SK-N-SH treated with all-trans-retinoic acid at 6 μM for 48 hours (cell line): Measurements from ENCODE around the gene IL1R2.

Experiments used
- ATAC-seq: fragments of 200-7000 bp; cut with Tn5 transposase; 3 replicates; pipeline ENCODE4 v1.9.1; 2020; ENCODE audit warnings: mild to moderate bottlenecking, moderate library complexity
- ARNTL ChIP-seq: fragments of 450-650 bp; formaldehyde crosslinking; IDR thresholded peaks from 2 replicates; pipeline ENCODE4 v1.5.0; 2020; ENCODE audit warnings: low read depth, mild to moderate bottlenecking, moderate library complexity, borderline replicate concordance
- BACH2 ChIP-seq: fragments of 250-450 bp; sonication (Bioruptor Pico); IDR thresholded peaks from 2 replicates; pipeline ENCODE4 v1.9.0; 2021; ENCODE audit warnings: mild to moderate bottlenecking, borderline replicate concordance
- CSDC2 ChIP-seq: fragments of 250-450 bp; sonication (Bioruptor Pico); IDR thresholded peaks from 2 replicates; pipeline ENCODE4 v1.5.0; 2020; ENCODE audit warnings: mild to moderate bottlenecking, moderate library complexity
- ESRRG ChIP-seq: fragments of 250-450 bp; sonication (Bioruptor Pico); IDR thresholded peaks from 2 replicates; pipeline ENCODE4 v1.6.1; 2021; ENCODE audit warnings: mild to moderate bottlenecking
- GLIS3 ChIP-seq: fragments of 250-450 bp; sonication (Bioruptor Pico); IDR thresholded peaks from 2 replicates; pipeline ENCODE4 v1.5.0; 2020; ENCODE audit warnings: mild to moderate bottlenecking, moderate library complexity
- ISL1 ChIP-seq: fragments of 250-450 bp; sonication (Bioruptor Pico); IDR thresholded peaks from 2 replicates; pipeline ENCODE4 v2.1.2; 2022; ENCODE audit warnings: mild to moderate bottlenecking, moderate library complexity
- OSR1 ChIP-seq: fragments of 250-450 bp; sonication (Bioruptor Pico); IDR thresholded peaks from 2 replicates; pipeline ENCODE4 v1.8.0; 2022; ENCODE audit warnings: moderate library complexity, mild to moderate bottlenecking, inconsistent platforms
- PATZ1 ChIP-seq: fragments of 250-450 bp; sonication (Bioruptor Pico); IDR thresholded peaks from 2 replicates; pipeline ENCODE4 v1.8.0; 2020; ENCODE audit warnings: mild to moderate bottlenecking, moderate library complexity, borderline replicate concordance
- POU6F1 ChIP-seq: fragments of 250-450 bp; sonication (Bioruptor Pico); IDR thresholded peaks from 2 replicates; pipeline ENCODE4 v1.8.0; 2021; ENCODE audit warnings: low read depth, mild to moderate bottlenecking, moderate library complexity, borderline replicate concordance
- PPARA ChIP-seq: fragments of 250-450 bp; sonication (Bioruptor Pico); IDR thresholded peaks from 2 replicates; pipeline ENCODE4 v1.5.0; 2020; ENCODE audit warnings: mild to moderate bottlenecking, borderline replicate concordance
- RARB ChIP-seq: fragments of 250-450 bp; sonication (Bioruptor Pico); IDR thresholded peaks from 2 replicates; pipeline ENCODE4 v1.8.0; 2021; ENCODE audit warnings: mild to moderate bottlenecking, moderate library complexity
- SNAI2 ChIP-seq: fragments of 250-450 bp; sonication (Bioruptor Pico); IDR thresholded peaks from 2 replicates; pipeline ENCODE4 v1.5.0; 2020; ENCODE audit warnings: mild to moderate bottlenecking, moderate library complexity
- TCF4 ChIP-seq: fragments of 250-450 bp; sonication (Bioruptor Pico); IDR thresholded peaks from 2 replicates; pipeline ENCODE4 v1.8.0; 2021; ENCODE audit warnings: mild to moderate bottlenecking, moderate library complexity, borderline replicate concordance
- TOX ChIP-seq: fragments of 250-450 bp; sonication (Bioruptor Pico); IDR thresholded peaks from 2 replicates; pipeline ENCODE4 v1.8.0; 2021; ENCODE audit warnings: mild to moderate bottlenecking, moderate library complexity, borderline replicate concordance
- TSHZ2 ChIP-seq: fragments of 250-450 bp; sonication (Bioruptor Pico); IDR thresholded peaks from 2 replicates; pipeline ENCODE4 v1.5.0; 2020; ENCODE audit warnings: mild to moderate bottlenecking, moderate library complexity
- ZC3H10 ChIP-seq: fragments of 250-450 bp; sonication (Bioruptor Pico); IDR thresholded peaks from 2 replicates; pipeline ENCODE4 v1.5.1; 2021; ENCODE audit warnings: mild to moderate bottlenecking, moderate library complexity
- ZFP3 ChIP-seq: fragments of 250-450 bp; sonication (Bioruptor Pico); IDR thresholded peaks from 2 replicates; pipeline ENCODE4 v1.5.0; 2020; ENCODE audit warnings: mild to moderate bottlenecking, moderate library complexity
- ZFP30 ChIP-seq: fragments of 450-650 bp; formaldehyde crosslinking; IDR thresholded peaks from 2 replicates; pipeline ENCODE4 v1.5.0; 2022; ENCODE audit warnings: mild to moderate bottlenecking, moderate library complexity
- ZNF565 ChIP-seq: fragments of 450-650 bp; formaldehyde crosslinking; conservative IDR thresholded peaks from 2 replicates; pipeline ENCODE4 v1.5.0; 2020; ENCODE audit warnings: low read depth, mild to moderate bottlenecking, moderate library complexity
- ZNF70 ChIP-seq: fragments of 450-650 bp; formaldehyde crosslinking; IDR thresholded peaks from 2 replicates; pipeline ENCODE4 v1.5.0; 2020; ENCODE audit warnings: mild to moderate bottlenecking, moderate library complexity
- ZNF8 ChIP-seq: fragments of 450-650 bp; formaldehyde crosslinking; IDR thresholded peaks from 2 replicates; pipeline ENCODE4 v1.5.0; 2020; ENCODE audit warnings: mild to moderate bottlenecking, moderate library complexity
- TF ChIP-seq, protein P1 (sequence below): fragments of 250-450 bp; sonication (Bioruptor Pico); IDR thresholded peaks from 2 replicates; pipeline ENCODE4 v1.5.1; 2020; ENCODE audit warnings: low read depth, mild to moderate bottlenecking, moderate library complexity

Gene IL1R2

GRCh38 chr2:101987832-101988231 is 3.9 kb upstream of the IL1R2 start:
- ATAC-seq: no peak
- TF ChIP-seq PATZ1 (CRISPR knock-in tag): no peak
- no peak for TF ChIP-seq CSDC2 (CRISPR knock-in tag)
- no peak for TF ChIP-seq OSR1
- no peak for TF ChIP-seq GLIS3
- no peak for TF ChIP-seq TSHZ2 (CRISPR knock-in tag)
- no peak for TF ChIP-seq ZFP30 (CRISPR knock-in tag)
- no peak for TF ChIP-seq ARNTL (CRISPR knock-in tag)
- TF ChIP-seq PPARA (CRISPR knock-in tag): no peak
- no peak for TF ChIP-seq ESRRG (CRISPR knock-in tag)
- TF ChIP-seq ISL1: no peak
- TF ChIP-seq BACH2 (CRISPR knock-in tag): no peak
- TF ChIP-seq ZNF565 (CRISPR knock-in tag): no peak
- TF ChIP-seq TOX: no peak
- TF ChIP-seq TCF4: no peak
- TF ChIP-seq SNAI2 (CRISPR knock-in tag): no peak
- no peak for TF ChIP-seq ZC3H10 (CRISPR knock-in tag)
- no peak for TF ChIP-seq ZFP3 (CRISPR knock-in tag)
- TF ChIP-seq RARB (CRISPR knock-in tag): no peak

GRCh38 chr2:101988541-101988940 is 3.2 kb upstream of the IL1R2 start:
- TF ChIP-seq, protein P1, sequence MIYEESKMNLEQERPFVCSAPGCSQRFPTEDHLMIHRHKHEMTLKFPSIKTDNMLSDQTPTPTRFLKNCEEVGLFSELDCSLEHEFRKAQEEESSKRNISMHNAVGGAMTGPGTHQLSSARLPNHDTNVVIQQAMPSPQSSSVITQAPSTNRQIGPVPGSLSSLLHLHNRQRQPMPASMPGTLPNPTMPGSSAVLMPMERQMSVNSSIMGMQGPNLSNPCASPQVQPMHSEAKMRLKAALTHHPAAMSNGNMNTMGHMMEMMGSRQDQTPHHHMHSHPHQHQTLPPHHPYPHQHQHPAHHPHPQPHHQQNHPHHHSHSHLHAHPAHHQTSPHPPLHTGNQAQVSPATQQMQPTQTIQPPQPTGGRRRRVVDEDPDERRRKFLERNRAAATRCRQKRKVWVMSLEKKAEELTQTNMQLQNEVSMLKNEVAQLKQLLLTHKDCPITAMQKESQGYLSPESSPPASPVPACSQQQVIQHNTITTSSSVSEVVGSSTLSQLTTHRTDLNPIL (CRISPR knock-in tag): no peak
- TF ChIP-seq ZFP30 (CRISPR knock-in tag) (no peak), POU6F1 (no peak), ISL1 (no peak), ZNF565 (CRISPR knock-in tag) (no peak)
- no peak for ATAC-seq

DNA sequence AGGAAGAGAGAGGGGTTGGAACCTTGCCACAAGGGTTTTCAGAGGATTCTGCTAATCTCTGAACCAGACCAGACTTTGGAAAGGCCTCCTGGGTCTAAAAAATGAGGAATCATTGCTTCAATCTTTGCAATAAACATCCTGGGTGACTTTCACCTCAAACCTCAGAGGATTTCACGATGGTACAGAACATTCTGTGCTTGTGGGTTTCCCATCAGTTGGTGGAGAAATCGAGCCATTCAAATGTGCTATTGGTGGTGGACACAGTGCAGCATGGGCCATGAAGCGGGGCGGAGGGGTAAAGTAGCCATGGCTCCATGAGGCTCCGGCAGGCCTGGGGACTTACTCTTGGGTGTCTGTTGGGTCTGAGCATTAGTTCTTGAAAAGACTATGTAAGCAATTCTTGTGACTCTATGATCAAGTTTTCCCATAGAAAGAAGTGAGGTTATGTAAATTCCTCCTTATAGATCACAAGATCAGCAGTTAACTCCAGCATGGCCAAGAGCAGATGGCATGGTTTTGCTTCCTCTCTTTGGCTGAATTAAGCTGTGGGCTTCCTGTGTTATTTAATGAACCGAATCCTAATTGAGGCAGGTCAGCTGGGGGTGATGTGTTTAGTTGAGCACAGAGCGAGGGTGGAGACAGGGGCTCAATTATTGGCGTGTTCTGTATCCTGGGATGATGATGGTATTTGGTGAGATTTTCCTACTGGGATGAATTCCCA is 1.9 kb upstream of the IL1R2 start:
- no peak for ATAC-seq
- no peak for TF ChIP-seq PATZ1 (CRISPR knock-in tag)
- TF ChIP-seq TCF4: no peak
- no peak for TF ChIP-seq TOX
- TF ChIP-seq ESRRG (CRISPR knock-in tag): no peak
- no peak for TF ChIP-seq ZNF8 (CRISPR knock-in tag)
- TF ChIP-seq ZFP30 (CRISPR knock-in tag): no peak
- TF ChIP-seq, protein P1 (CRISPR knock-in tag): no peak
- no peak for TF ChIP-seq GLIS3
- no peak for TF ChIP-seq ZNF565 (CRISPR knock-in tag)
- TF ChIP-seq OSR1: no peak
- TF ChIP-seq ZNF70: no peak
- no peak for TF ChIP-seq TSHZ2 (CRISPR knock-in tag)
- TF ChIP-seq ISL1: no peak
- TF ChIP-seq PPARA (CRISPR knock-in tag): no peak
- no peak for TF ChIP-seq ARNTL (CRISPR knock-in tag)
